Dendritic cell treated with granulocyte-macrophage colony-stimulating factor and Interleukin-4, amounts not matched to agents 40 ng/mL and 50 ng/mL, for 4 days (primary cell): ENCODE data around the gene SOBP.

Experiments
- H3K27ac Mint-ChIP-seq: one replicate; pipeline ENCODE4 v1.8.0; 2022; ENCODE audit warnings: mild to moderate bottlenecking, mixed read lengths
- H3K27me3 Mint-ChIP-seq: one replicate; pipeline ENCODE4 v1.8.0; 2022; ENCODE audit warnings: mild to moderate bottlenecking, mixed read lengths
- H3K36me3 Mint-ChIP-seq: one replicate; pipeline ENCODE4 v1.8.0; 2022; ENCODE audit warnings: low read depth, mixed read lengths
- H3K4me1 Mint-ChIP-seq: one replicate; pipeline ENCODE4 v1.8.0; 2022; ENCODE audit warnings: low read depth, mixed read lengths
- H3K4me3 Mint-ChIP-seq: one replicate; pipeline ENCODE4 v1.8.0; 2022; ENCODE audit warnings: mild to moderate bottlenecking, moderate library complexity, mixed read lengths
- H3K9me3 Mint-ChIP-seq: one replicate; pipeline ENCODE4 v1.8.0; 2022; ENCODE audit warnings: mixed read lengths
- intact Hi-C: fragments of 100-400 bp; cut with micrococcal nuclease; formaldehyde crosslinking; loops from one replicate; pipeline ENCODE4 v1.15.0; 2022

Gene SOBP

GRCh38 chr6:107489636-107490565, at the start of gene SOBP:
Gene SOBP, plus strand, starts transcription at chr6:107490117. Its CDS starts 500 bp downstream, at chr6:107490617.
- peak within 1 kb of the TSS; percentile 88 for H3K4me3 Mint-ChIP-seq
- peaks cover 42% of the 10 kb centered on the region for H3K27me3 Mint-ChIP-seq
- no peaks in the 10 kb centered on the region for H3K9me3 Mint-ChIP-seq
- H3K36me3 Mint-ChIP-seq = peaks cover 7% of the 10 kb centered on the region
- H3K27ac Mint-ChIP-seq = peak within 1 kb of the TSS; percentile 66
- intact Hi-C loops = no loop called here
- H3K4me1 Mint-ChIP-seq = peaks cover 33% of the 10 kb centered on the region

GRCh38 chr6:107440936-107441335, 49.0 kb upstream of the SOBP start:
- no peak overlapping the region for H3K4me3 Mint-ChIP-seq
- peaks cover 14% of the 10 kb centered on the region for H3K4me1 Mint-ChIP-seq
- H3K9me3 Mint-ChIP-seq = no peaks in the 10 kb centered on the region
- peaks cover 6% of the 10 kb centered on the region for H3K36me3 Mint-ChIP-seq
- intact Hi-C loops = no loop called here
- no peak overlapping the region for H3K27ac Mint-ChIP-seq
- no peaks in the 10 kb centered on the region for H3K27me3 Mint-ChIP-seq

DNA sequence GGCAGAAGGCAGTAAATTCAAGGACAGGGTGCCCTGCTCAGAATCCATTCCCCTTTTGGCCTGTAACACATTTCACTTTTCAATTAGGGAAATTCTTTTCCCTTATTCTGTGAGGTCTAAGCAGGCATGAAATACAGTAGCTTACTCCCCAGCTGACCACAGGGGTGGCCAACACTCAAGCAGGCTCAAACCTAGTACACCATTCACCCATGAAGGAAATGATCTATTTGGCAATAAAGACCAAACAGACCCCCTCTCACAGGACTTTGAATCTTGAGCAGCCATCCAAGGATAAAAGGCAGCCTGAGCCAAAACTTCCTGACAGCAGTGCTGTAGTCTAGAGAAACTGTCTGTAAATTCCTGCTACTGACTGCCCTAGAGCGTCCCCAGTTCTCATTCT, 48.2 kb upstream of the SOBP start:
- peaks cover 7% of the 10 kb centered on the region for H3K9me3 Mint-ChIP-seq
- intact Hi-C loops = no loop called here
- H3K27ac Mint-ChIP-seq = no peak overlapping the region
- peaks cover 13% of the 10 kb centered on the region for H3K36me3 Mint-ChIP-seq
- H3K27me3 Mint-ChIP-seq = no peaks in the 10 kb centered on the region
- H3K4me1 Mint-ChIP-seq = peaks cover 14% of the 10 kb centered on the region
- H3K4me3 Mint-ChIP-seq = no peak overlapping the region

GRCh38 chr6:107442938-107443607, 46.8 kb upstream of the SOBP start:
- no peaks in the 10 kb centered on the region for H3K27me3 Mint-ChIP-seq
- no peak overlapping the region for H3K27ac Mint-ChIP-seq
- H3K4me1 Mint-ChIP-seq = peaks cover 9% of the 10 kb centered on the region
- H3K4me3 Mint-ChIP-seq = no peak overlapping the region
- intact Hi-C loops = no loop called here
- H3K9me3 Mint-ChIP-seq = peaks cover 21% of the 10 kb centered on the region
- peaks cover 27% of the 10 kb centered on the region for H3K36me3 Mint-ChIP-seq

DNA sequence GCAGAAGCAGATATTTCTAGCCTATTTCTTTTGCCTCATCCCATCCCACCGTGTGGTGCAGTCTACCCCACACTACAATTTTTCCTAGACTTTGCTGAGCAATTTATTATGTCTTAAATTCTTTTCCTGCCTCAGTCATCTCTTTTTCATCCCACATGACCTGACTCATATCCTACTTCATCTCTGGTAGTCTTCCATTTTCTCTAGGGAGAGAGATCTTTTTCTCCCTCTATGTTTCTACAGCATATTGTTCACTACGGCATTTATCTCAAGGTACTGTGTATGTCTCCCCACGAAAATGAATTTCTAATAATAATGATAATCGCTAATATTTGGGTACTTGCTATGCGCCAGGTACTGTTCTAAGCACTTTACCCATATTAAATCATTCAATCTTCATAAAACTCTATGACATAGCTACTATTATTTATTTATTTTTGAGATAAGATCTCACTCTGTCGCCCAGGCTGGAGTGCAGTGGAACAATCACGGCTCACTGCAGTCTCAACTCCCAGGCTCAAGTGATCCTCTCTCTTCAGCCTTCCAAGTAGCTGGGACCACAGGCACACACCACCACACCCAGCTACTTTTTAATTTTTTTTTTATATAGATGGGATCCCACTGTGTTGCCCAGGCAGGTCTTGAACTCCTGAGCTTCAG, 46.2 kb upstream of the SOBP start:
- peaks cover 34% of the 10 kb centered on the region for H3K36me3 Mint-ChIP-seq
- intact Hi-C loops = no loop called here
- no peaks in the 10 kb centered on the region for H3K27me3 Mint-ChIP-seq
- H3K9me3 Mint-ChIP-seq = peaks cover 27% of the 10 kb centered on the region
- H3K4me1 Mint-ChIP-seq = peaks cover 9% of the 10 kb centered on the region
- no peak overlapping the region for H3K4me3 Mint-ChIP-seq
- H3K27ac Mint-ChIP-seq = no peak overlapping the region

DNA sequence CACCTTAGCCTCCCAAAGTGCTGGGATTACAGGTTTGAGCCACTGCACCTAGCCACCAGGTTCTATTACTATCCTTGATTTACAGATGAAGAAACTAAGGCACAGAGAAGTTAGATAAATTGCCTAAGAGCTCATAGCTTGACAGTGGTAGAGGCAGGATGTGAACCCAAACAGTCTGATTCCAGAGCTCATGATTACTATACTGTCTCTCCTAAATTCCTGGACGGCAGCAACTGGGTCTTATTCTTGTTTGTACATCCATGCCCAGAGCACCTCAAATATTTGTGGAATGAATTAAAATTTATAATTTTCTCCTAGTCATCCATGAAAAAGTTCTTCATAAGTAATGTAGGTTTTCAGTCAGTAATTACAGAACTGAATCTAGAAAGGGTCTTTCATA, 45.6 kb upstream of the SOBP start:
- Mint-ChIP-seq H3K36me3 (peaks cover 34% of the 10 kb centered on the region), H3K9me3 (peaks cover 33% of the 10 kb centered on the region), H3K27ac (no peak overlapping the region), H3K4me1 (peaks cover 9% of the 10 kb centered on the region), H3K27me3 (no peaks in the 10 kb centered on the region), H3K4me3 (no peak overlapping the region)
- intact Hi-C loops = no loop called here

DNA sequence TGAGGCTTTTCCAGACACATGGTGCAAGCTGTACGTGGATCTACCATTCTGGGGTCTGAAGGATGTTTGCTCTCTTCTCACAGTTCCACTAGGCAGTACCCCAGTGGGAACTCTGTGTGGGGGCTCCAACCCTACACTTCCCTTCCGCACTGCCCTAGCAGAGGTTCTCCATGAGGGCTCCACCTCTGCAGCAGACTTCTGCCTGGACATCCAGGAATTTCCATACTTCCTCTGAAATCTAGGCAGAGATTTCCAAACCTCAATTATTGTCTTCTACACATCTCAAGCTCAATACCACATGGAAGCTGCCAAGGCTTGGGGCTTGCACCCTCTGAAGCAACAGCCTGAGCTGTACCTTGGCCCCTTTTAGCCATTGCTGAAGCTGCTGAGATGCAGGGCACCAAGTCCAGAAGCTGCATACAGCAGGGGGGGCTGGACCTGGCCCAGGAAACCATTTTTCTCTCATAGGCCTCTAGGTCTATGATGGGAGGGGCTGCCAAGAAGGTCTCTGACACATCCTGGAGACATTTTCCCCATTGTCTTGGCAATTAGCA, 42.2 kb upstream of the SOBP start:
- Mint-ChIP-seq H3K27ac (no peak overlapping the region), H3K9me3 (peaks cover 45% of the 10 kb centered on the region), H3K27me3 (no peaks in the 10 kb centered on the region), H3K4me1 (peaks cover 5% of the 10 kb centered on the region), H3K4me3 (no peak overlapping the region), H3K36me3 (peaks cover 57% of the 10 kb centered on the region)
- intact Hi-C loops = no loop called here

DNA sequence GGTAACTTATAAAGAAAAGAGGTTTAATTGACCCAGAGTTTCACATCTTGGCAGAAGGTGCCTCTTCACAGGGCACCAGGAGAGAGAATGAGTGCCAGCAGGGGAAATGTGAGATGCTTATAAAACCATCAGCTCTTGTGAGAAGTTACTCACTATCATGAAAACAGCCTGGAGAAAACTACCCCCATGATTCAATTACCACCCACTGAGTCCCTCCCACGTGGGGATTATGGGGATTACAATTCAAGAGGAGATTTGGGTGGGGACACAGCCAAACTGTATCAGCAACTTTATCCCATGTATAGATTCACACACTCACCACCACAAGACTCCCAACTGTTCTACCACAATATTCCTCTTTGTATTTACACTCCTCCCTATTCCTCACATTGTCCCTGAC, 41.1 kb upstream of the SOBP start:
- H3K4me3 Mint-ChIP-seq = no peak overlapping the region
- H3K36me3 Mint-ChIP-seq = peaks cover 60% of the 10 kb centered on the region
- H3K4me1 Mint-ChIP-seq = no peaks in the 10 kb centered on the region
- peaks cover 45% of the 10 kb centered on the region for H3K9me3 Mint-ChIP-seq
- no peak overlapping the region for H3K27ac Mint-ChIP-seq
- intact Hi-C loops = no loop called here
- no peaks in the 10 kb centered on the region for H3K27me3 Mint-ChIP-seq

DNA sequence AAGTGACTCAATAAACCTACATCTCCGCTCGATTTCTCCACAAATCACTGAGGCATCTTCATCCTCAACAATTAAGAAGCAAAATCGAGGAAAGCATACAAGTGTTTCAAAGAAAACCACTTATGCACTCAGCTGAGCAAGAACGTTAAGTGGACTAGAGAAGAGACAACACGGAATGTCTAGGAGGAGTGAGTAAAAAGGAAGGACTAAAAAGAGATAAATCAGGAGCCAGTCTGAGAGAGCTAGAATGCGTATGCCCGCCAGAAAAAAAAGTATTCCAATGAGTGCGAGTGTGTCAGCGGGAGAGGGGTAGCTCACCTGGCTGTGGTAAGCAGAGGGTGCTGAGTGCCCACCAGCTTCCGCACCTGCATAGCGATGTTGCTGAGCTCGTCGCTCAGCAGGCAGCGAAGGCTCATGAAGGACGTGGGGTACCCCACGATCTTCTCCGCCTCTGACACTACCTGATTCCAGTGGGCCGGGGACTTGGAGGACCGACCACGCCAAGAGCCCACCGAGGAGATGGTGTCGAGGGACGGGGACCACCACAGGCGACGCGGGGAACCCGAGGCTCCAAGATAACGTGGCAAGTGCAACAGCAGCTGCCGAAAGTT, 31.1 kb upstream of the SOBP start:
- H3K4me3 Mint-ChIP-seq = peak overlapping the region; percentile 96
- H3K36me3 Mint-ChIP-seq = peaks cover 12% of the 10 kb centered on the region
- H3K27ac Mint-ChIP-seq = peak overlapping the region; percentile 99
- H3K9me3 Mint-ChIP-seq = no peaks in the 10 kb centered on the region
- H3K4me1 Mint-ChIP-seq = peaks cover 28% of the 10 kb centered on the region
- H3K27me3 Mint-ChIP-seq = peaks cover 1% of the 10 kb centered on the region
- intact Hi-C loops = no loop called here

DNA sequence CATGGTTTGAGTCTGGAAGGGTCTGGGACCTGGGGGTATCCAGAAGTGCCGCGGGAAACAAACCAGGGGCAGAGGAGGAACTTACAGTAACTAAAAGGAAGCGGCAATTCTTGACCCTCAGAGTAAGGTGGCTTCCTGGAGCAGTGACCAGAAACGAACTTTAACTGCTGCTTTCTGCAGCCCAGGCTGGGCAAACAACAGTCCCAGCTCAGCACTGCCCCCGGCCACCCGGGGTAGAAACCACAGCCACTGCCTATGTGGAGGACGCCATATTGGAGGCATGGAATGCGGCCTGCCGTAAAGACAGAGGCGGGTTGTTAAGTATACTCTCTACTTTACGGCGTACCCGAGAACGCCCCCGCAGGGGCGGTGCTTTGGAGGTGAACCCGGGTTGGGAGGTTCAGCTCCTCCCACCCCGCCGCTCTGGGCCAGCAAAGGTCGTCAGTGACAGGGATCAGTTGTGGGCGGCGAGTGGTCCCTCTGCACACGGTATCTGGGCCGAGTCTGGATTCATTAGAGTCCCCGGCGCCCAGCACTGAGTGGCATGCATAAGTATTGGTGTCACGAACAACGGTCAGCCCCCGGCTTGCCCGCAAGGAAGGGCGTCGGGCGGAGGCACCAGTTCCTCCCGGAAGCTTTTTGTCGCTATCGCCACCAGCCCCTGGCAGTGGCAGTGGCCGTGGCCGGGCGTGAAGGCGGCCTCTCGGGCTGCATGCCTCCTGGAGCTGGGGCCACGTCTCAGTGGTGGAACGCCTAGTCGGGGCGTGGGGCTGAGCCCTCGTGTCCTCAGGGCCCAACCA, 30.4 kb upstream of the SOBP start, which contains the start of gene PDSS2:
TSS of gene PDSS2 (minus strand) at position 282 of the 800 bp plus-strand sequence. CDS start at position 3, 279 bp downstream.
- Mint-ChIP-seq H3K36me3 (peaks cover 12% of the 10 kb centered on the region), H3K27ac (peak within 1 kb of the TSS; percentile 99), H3K4me1 (peaks cover 28% of the 10 kb centered on the region), H3K4me3 (peak within 1 kb of the TSS; percentile 96), H3K27me3 (peaks cover 1% of the 10 kb centered on the region), H3K9me3 (no peaks in the 10 kb centered on the region)
- intact Hi-C loops = loop anchor here (2.0 kb wide), 1 partner anchor 211 kb away; no protein-coding TSS in a partner anchor

DNA sequence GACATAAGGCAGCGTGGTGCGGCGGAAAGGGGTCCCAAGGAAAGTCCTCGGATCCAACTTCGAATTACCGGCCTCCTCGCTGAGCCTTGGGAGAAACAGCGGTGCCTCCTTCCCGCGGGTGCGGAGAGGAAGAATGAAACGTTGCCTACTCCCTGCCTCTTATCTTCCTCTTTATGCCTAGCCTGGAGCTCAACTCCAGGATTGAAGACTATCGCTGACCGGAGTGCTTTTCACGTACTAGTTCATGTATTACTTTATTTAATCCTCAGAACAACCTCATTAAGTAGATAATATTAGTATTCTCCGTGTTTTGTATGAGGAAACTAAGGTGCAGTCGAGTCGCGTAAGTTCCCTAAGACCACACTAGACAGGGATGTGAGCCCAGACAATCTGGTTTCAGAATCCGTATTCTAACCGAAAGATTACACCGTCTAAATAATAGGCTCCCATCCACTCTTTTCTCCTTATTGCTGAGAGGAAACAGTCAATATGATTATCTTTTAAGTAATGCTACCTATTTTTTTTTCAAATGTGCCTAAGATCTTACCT, 29.8 kb upstream of the SOBP start:
- Mint-ChIP-seq H3K36me3 (peaks cover 12% of the 10 kb centered on the region), H3K9me3 (no peaks in the 10 kb centered on the region), H3K27ac (peak overlapping the region; percentile 99), H3K4me3 (peak overlapping the region; percentile 96), H3K27me3 (peaks cover 1% of the 10 kb centered on the region), H3K4me1 (peaks cover 28% of the 10 kb centered on the region)
- intact Hi-C loops = loop anchor here (2.0 kb wide), 1 partner anchor 211 kb away; no protein-coding TSS in a partner anchor

DNA sequence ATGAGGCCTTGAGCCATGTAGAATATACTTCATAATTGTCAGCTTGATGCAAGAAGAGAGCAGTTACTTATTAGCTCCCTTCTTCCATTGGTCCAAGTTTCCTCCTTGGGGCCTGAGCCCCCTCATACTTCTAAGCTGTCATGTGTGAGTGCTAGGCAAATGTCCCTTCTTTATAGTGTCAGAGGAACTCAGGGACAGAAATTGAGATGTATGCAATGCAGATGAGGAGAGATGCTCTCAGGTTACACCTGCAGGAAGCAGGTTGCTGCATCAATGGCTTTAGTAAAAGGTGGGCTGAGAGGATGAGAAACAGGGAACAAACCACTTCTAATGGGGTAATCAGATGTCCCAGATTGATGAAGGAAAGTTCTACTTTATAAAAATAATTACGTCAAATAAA, 23.9 kb upstream of the SOBP start:
- peaks cover 6% of the 10 kb centered on the region for H3K4me1 Mint-ChIP-seq
- no peaks in the 10 kb centered on the region for H3K36me3 Mint-ChIP-seq
- H3K9me3 Mint-ChIP-seq = no peaks in the 10 kb centered on the region
- peaks cover 7% of the 10 kb centered on the region for H3K27me3 Mint-ChIP-seq
- no peak overlapping the region for H3K27ac Mint-ChIP-seq
- no peak overlapping the region for H3K4me3 Mint-ChIP-seq
- intact Hi-C loops = no loop called here
